ENCODE results near the gene UBN1.
A peak's percentile ranks its signal among the peaks of the same experiment; 100 is the strongest.
"Not testable (repeated sequence)": the region's sequence is repeated elsewhere in the genome, so short reads cannot be mapped to it uniquely, and the experiment has no call there.

The UBN1 gene

GRCh38 chr16:4894276-4895150 lies 47.2 kb downstream of the UBN1 start:
- Histone ChIP-seq H3K4me3 (ENCODE audit: low read length) (no peak overlapping the region), H3K27ac (ENCODE audit: low read depth, low read length) (no peak overlapping the region), H3K4me2 (ENCODE audit: low read length) (no peak overlapping the region), H3K79me1 (ENCODE audit: low read length) (no peaks in the 10 kb centered on the region), H3K36me3 (ENCODE audit: control insufficient read depth, insufficient read depth, low read length) (no peaks in the 10 kb centered on the region), H3K9ac (ENCODE audit: low read length) (no peak overlapping the region), H2AK5ac (ENCODE audit: low read length) (no peak overlapping the region), H3K56ac (ENCODE audit: low read length) (no peak overlapping the region), H2BK15ac (replicated peaks; ENCODE audit: low read depth) (no peak overlapping the region), H3K18ac (ENCODE audit: low read length) (no peak overlapping the region), H4K8ac (ENCODE audit: low read depth, low read length) (no peak overlapping the region), H3K4me1 (ENCODE audit: control insufficient read depth, low read depth, low read length) (no peaks in the 10 kb centered on the region), H3K27me3 (ENCODE audit: insufficient read depth, low read length, poor library complexity) (no peaks in the 10 kb centered on the region), H2BK120ac (ENCODE audit: low read depth, low read length) (no peak overlapping the region), H3K23ac (ENCODE audit: low read length) (no peak overlapping the region), H3K4ac (ENCODE audit: low read depth, low read length) (no peak overlapping the region), H3K79me2 (ENCODE audit: control insufficient read depth, insufficient read depth, low read length) (no peaks in the 10 kb centered on the region), H4K5ac (ENCODE audit: low read length) (no peak overlapping the region), H2BK5ac (ENCODE audit: low read length) (no peak overlapping the region)
- WGBS (ENCODE audit: extremely low coverage, insufficient coverage, low lambda C conversion rate): no CpG with 5 or more reads among the region's 22 CpGs
- DNase-seq: peak; percentile 49

GRCh38 chr16:4895366-4895765 lies 48.1 kb downstream of the UBN1 start:
- Histone ChIP-seq H3K18ac (ENCODE audit: low read length) (no peak overlapping the region), H3K23ac (ENCODE audit: low read length) (no peak overlapping the region), H3K27ac (ENCODE audit: low read depth, low read length) (no peak overlapping the region), H3K4me3 (ENCODE audit: low read length) (no peak overlapping the region), H3K4me1 (ENCODE audit: control insufficient read depth, low read depth, low read length) (no peaks in the 10 kb centered on the region), H3K79me2 (ENCODE audit: control insufficient read depth, insufficient read depth, low read length) (no peaks in the 10 kb centered on the region), H2BK120ac (ENCODE audit: low read depth, low read length) (no peak overlapping the region), H3K79me1 (ENCODE audit: low read length) (no peaks in the 10 kb centered on the region), H4K5ac (ENCODE audit: low read length) (no peak overlapping the region), H3K56ac (ENCODE audit: low read length) (no peak overlapping the region), H3K27me3 (ENCODE audit: insufficient read depth, low read length, poor library complexity) (no peaks in the 10 kb centered on the region), H4K8ac (ENCODE audit: low read depth, low read length) (no peak overlapping the region), H3K36me3 (ENCODE audit: control insufficient read depth, insufficient read depth, low read length) (no peaks in the 10 kb centered on the region), H3K4ac (ENCODE audit: low read depth, low read length) (no peak overlapping the region), H3K4me2 (ENCODE audit: low read length) (no peak overlapping the region), H3K9ac (ENCODE audit: low read length) (no peak overlapping the region), H2BK5ac (ENCODE audit: low read length) (no peak overlapping the region), H2BK15ac (replicated peaks; ENCODE audit: low read depth) (no peak overlapping the region), H2AK5ac (ENCODE audit: low read length) (no peak overlapping the region)
- no peak for DNase-seq
- no CpG with 5 or more reads among the region's 13 CpGs for WGBS (ENCODE audit: extremely low coverage, insufficient coverage, low lambda C conversion rate)

GRCh38 chr16:4896761-4897160 lies 49.5 kb downstream of the UBN1 start:
- H3K9ac ChIP-seq (ENCODE audit: low read length); H3K79me2 ChIP-seq (ENCODE audit: control insufficient read depth, insufficient read depth, low read length); H3K79me1 ChIP-seq (ENCODE audit: low read length); DNase-seq; H4K8ac ChIP-seq (ENCODE audit: low read depth, low read length); H3K27me3 ChIP-seq (ENCODE audit: insufficient read depth, low read length, poor library complexity); H3K56ac ChIP-seq (ENCODE audit: low read length); H2AK5ac ChIP-seq (ENCODE audit: low read length); H2BK5ac ChIP-seq (ENCODE audit: low read length); H2BK120ac ChIP-seq (ENCODE audit: low read depth, low read length); H3K4ac ChIP-seq (ENCODE audit: low read depth, low read length); H3K4me2 ChIP-seq (ENCODE audit: low read length); H4K5ac ChIP-seq (ENCODE audit: low read length); H3K27ac ChIP-seq (ENCODE audit: low read depth, low read length); H3K4me1 ChIP-seq (ENCODE audit: control insufficient read depth, low read depth, low read length); H3K18ac ChIP-seq (ENCODE audit: low read length); H2BK15ac ChIP-seq (replicated peaks; ENCODE audit: low read depth); H3K4me3 ChIP-seq (ENCODE audit: low read length); H3K36me3 ChIP-seq (ENCODE audit: control insufficient read depth, insufficient read depth, low read length); H3K23ac ChIP-seq (ENCODE audit: low read length): not testable (repeated sequence)
- WGBS (ENCODE audit: extremely low coverage, insufficient coverage, low lambda C conversion rate): no CpG with 5 or more reads among the region's 9 CpGs

GRCh38 chr16:4897328-4897727 lies 50.0 kb downstream of the UBN1 start:
- Histone ChIP-seq H3K27ac (ENCODE audit: low read depth, low read length) (no peak overlapping the region), H2BK15ac (replicated peaks; ENCODE audit: low read depth) (no peak overlapping the region), H2BK120ac (ENCODE audit: low read depth, low read length) (no peak overlapping the region), H3K4me3 (ENCODE audit: low read length) (no peak overlapping the region), H3K79me1 (ENCODE audit: low read length) (no peaks in the 10 kb centered on the region), H3K4me2 (ENCODE audit: low read length) (no peak overlapping the region), H2AK5ac (ENCODE audit: low read length) (no peak overlapping the region), H3K79me2 (ENCODE audit: control insufficient read depth, insufficient read depth, low read length) (no peaks in the 10 kb centered on the region), H3K9ac (ENCODE audit: low read length) (no peak overlapping the region), H3K36me3 (ENCODE audit: control insufficient read depth, insufficient read depth, low read length) (no peaks in the 10 kb centered on the region), H3K4me1 (ENCODE audit: control insufficient read depth, low read depth, low read length) (no peaks in the 10 kb centered on the region), H4K5ac (ENCODE audit: low read length) (no peak overlapping the region), H3K56ac (ENCODE audit: low read length) (no peak overlapping the region), H3K18ac (ENCODE audit: low read length) (no peak overlapping the region), H3K23ac (ENCODE audit: low read length) (no peak overlapping the region), H3K4ac (ENCODE audit: low read depth, low read length) (no peak overlapping the region), H4K8ac (ENCODE audit: low read depth, low read length) (no peak overlapping the region), H3K27me3 (ENCODE audit: insufficient read depth, low read length, poor library complexity) (no peaks in the 10 kb centered on the region), H2BK5ac (ENCODE audit: low read length) (no peak overlapping the region)
- WGBS (ENCODE audit: extremely low coverage, insufficient coverage, low lambda C conversion rate): no CpG with 5 or more reads among the region's 7 CpGs
- DNase-seq: no peak

- H3K18ac ChIP-seq (ENCODE audit: low read length): no peak overlapping the region
- H3K4ac ChIP-seq (ENCODE audit: low read depth, low read length): no peak overlapping the region
- no peak overlapping the region for H2BK15ac ChIP-seq (replicated peaks; ENCODE audit: low read depth)
- no peaks in the 10 kb centered on the region for H3K79me2 ChIP-seq (ENCODE audit: control insufficient read depth, insufficient read depth, low read length)
- H4K8ac ChIP-seq (ENCODE audit: low read depth, low read length): no peak overlapping the region
- WGBS (ENCODE audit: extremely low coverage, insufficient coverage, low lambda C conversion rate): no CpG with 5 or more reads among the region's 28 CpGs
- no peaks in the 10 kb centered on the region for H3K27me3 ChIP-seq (ENCODE audit: insufficient read depth, low read length, poor library complexity)
- no peak overlapping the region for H2AK5ac ChIP-seq (ENCODE audit: low read length)
- no peak for DNase-seq
- H4K5ac ChIP-seq (ENCODE audit: low read length): no peak overlapping the region
- H3K4me3 ChIP-seq (ENCODE audit: low read length): no peak overlapping the region
- no peak overlapping the region for H3K23ac ChIP-seq (ENCODE audit: low read length)
- no peaks in the 10 kb centered on the region for H3K79me1 ChIP-seq (ENCODE audit: low read length)
- no peaks in the 10 kb centered on the region for H3K36me3 ChIP-seq (ENCODE audit: control insufficient read depth, insufficient read depth, low read length)
- H3K4me1 ChIP-seq (ENCODE audit: control insufficient read depth, low read depth, low read length): no peaks in the 10 kb centered on the region
- no peak overlapping the region for H2BK120ac ChIP-seq (ENCODE audit: low read depth, low read length)
- H2BK5ac ChIP-seq (ENCODE audit: low read length): no peak overlapping the region
- H3K56ac ChIP-seq (ENCODE audit: low read length): no peak overlapping the region
- H3K4me2 ChIP-seq (ENCODE audit: low read length): no peak overlapping the region
- H3K27ac ChIP-seq (ENCODE audit: low read depth, low read length): no peak overlapping the region
- no peak overlapping the region for H3K9ac ChIP-seq (ENCODE audit: low read length)
Measured at GRCh38 chr16:4898811-4899473, 51.7 kb downstream of the UBN1 start.
